Testis (tissue), 3 donors: ENCODE data around the gene MAGI2. TPM values are rescaled to one million over a fixed set of nuclear protein-coding genes. Genes with fewer than 3 reads are reported as not detected.

Experiments used
- DNase-seq: peaks from one replicate; pipeline ENCODE4 v3.0.0-alpha.2; 2019
- H3K27ac ChIP-seq, 2 donors: fragments of 200-600 bp; sonication (generic); one replicate each; pipeline ENCODE4 v1.5.1; 2019
- H3K27me3 ChIP-seq: fragments of 200-600 bp; sonication (generic); one replicate; pipeline ENCODE4 v1.5.1; 2019
- H3K36me3 ChIP-seq: fragments of 200-600 bp; sonication (generic); one replicate; pipeline ENCODE4 v1.5.1; 2017; ENCODE audit warnings: low read depth; ENCODE audit errors: missing control alignments
- H3K4me1 ChIP-seq: fragments of 200-600 bp; sonication (generic); one replicate; pipeline ENCODE4 v1.5.1; 2019
- H3K4me3 ChIP-seq, 2 donors: fragments of 200-600 bp; sonication (generic); one replicate each; pipeline ENCODE4 v1.5.1; 2017 to 2019
- H3K9me3 ChIP-seq: fragments of 200-600 bp; sonication (generic); one replicate; pipeline ENCODE4 v1.5.1; 2017
- POLR2A ChIP-seq: fragments of 450-650 bp; IDR thresholded peaks from one replicate; pipeline ENCODE4 v1.6.1; 2017; ENCODE audit warnings: antibody characterized with exemption, mild to moderate bottlenecking, moderate library complexity
- WGBS, 2 donors: methylation state at CpG; one replicate each; pipeline ENCODE4 v1.1.5; 2018; 5-methylcytosine and 5-hydroxymethylcytosine counted together
- intact Hi-C: fragments of 100-400 bp; cut with DNase I; formaldehyde crosslinking; loops from one replicate; pipeline ENCODE4 v1.15.1; 2023; ENCODE audit warnings: low total_unique reads
- polyA plus RNA-seq: library from polyadenylated mRNA; stranded (reverse); fragments of 350-450 nt; fragmentation: Illumina TruSeq; extraction: RNeasy Lipid Tissue Mini Kit (QIAGEN cat#74804); gene quantifications from one replicate; pipeline ENCODE4 v1.2.3, GENCODE V29; 2014; ENCODE audit warnings: low read depth, low replicate concordance; ENCODE audit not compliant: insufficient read depth
- total RNA-seq, 2 donors: library from RNA; depleted of rRNA; stranded (reverse); fragments of >200 nt; gene quantifications; one replicate each; pipeline ENCODE4 v1.2.3, GENCODE V29; 2016
- TF ChIP-seq, protein P1 (sequence below), 3 experiments: fragments of 450-650 bp in 2 of 3; fragments of 200-600 bp in 1 of 3; sonication (generic) in 1 of 3; IDR thresholded peaks; one replicate each; pipeline ENCODE4 v1.5.1; 2016 to 2019; ENCODE audit warnings: antibody characterized with exemption in 3 of 3, mild to moderate bottlenecking in 2 of 3, moderate library complexity in 1 of 3

The MAGI2 gene
- total and polyA plus RNA-seq, 3 donors from 2014 or later = 11.2 to 13.1 (median 12.4) TPM

DNA sequence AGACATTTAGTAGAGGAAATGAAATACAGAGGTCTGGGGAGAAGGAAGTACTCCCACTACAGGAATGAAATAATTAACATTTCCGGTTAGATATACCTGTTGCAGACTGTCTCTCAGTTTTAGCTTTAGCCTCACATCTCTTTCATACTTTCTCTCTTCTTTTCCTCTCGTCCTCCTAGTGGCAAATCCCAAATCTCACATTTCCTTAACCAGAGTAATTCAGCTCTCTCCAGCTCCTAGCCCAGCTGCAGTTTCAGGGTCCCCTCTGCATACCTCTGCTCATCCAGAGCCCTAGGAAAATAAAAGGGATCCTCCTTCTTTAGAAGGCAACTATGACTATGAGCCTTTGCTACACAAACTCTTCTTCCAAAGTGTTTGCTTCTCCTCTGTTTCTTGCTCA lies 1011.7 kb downstream of the MAGI2 start:
- H3K4me1 ChIP-seq = no peaks in the 10 kb centered on the region

GRCh38 chr7:78438433-78438832 lies 1015.0 kb downstream of the MAGI2 start:
- TF ChIP-seq, protein P1, sequence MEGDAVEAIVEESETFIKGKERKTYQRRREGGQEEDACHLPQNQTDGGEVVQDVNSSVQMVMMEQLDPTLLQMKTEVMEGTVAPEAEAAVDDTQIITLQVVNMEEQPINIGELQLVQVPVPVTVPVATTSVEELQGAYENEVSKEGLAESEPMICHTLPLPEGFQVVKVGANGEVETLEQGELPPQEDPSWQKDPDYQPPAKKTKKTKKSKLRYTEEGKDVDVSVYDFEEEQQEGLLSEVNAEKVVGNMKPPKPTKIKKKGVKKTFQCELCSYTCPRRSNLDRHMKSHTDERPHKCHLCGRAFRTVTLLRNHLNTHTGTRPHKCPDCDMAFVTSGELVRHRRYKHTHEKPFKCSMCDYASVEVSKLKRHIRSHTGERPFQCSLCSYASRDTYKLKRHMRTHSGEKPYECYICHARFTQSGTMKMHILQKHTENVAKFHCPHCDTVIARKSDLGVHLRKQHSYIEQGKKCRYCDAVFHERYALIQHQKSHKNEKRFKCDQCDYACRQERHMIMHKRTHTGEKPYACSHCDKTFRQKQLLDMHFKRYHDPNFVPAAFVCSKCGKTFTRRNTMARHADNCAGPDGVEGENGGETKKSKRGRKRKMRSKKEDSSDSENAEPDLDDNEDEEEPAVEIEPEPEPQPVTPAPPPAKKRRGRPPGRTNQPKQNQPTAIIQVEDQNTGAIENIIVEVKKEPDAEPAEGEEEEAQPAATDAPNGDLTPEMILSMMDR (IDR thresholded peaks at IDR 0.05) = no peak
- TF ChIP-seq POLR2A = no peak
- Histone ChIP-seq H3K4me1 (no peaks in the 10 kb centered on the region), H3K27me3 (no peaks in the 10 kb centered on the region), H3K27ac (no peak overlapping the region), H3K36me3 (no peaks in the 10 kb centered on the region), H3K4me3 (no peak overlapping the region), H3K9me3 (no peaks in the 10 kb centered on the region)
- intact Hi-C loops = no loop called here
- DNase-seq = no peak
- WGBS, 2 donors = 80 to 81% methylated on average over 7 of the region's 7 CpGs

More for the DNA sequence above, 1011.7 kb downstream of the MAGI2 start:
- intact Hi-C loops = no loop called here
- Histone ChIP-seq H3K27me3 (no peaks in the 10 kb centered on the region), H3K9me3 (no peaks in the 10 kb centered on the region), H3K4me3 (no peak overlapping the region), H3K27ac (no peak overlapping the region), H3K36me3 (no peaks in the 10 kb centered on the region)
- no peak for TF ChIP-seq POLR2A
- TF ChIP-seq, protein P1 (IDR thresholded peaks at IDR 0.05) = no peak
- no peak for DNase-seq
- WGBS, 2 donors = 76 to 82% methylated on average over 2 of the region's 2 CpGs

DNA sequence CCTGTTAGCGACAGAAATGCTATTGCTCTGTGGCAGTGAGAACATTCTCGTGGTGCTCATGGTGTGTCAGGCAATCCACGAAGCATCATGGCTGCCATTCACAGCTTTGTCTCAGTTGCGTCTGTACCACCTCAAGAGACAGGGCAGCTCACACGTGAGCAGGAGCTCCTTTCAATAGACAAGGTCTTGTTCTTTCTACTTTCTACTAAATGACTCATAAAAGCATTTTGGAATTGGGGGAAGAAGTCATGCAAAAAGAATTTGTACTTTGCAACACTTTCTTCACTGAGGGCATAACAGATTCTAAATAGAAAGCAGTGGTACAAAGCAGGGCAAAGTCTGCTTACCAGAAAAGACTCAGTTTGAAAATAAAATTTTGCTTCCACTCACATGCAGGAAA lies 1016.3 kb downstream of the MAGI2 start:
- intact Hi-C loops = no loop called here
- no peaks in the 10 kb centered on the region for H3K36me3 ChIP-seq
- H3K27me3 ChIP-seq = no peaks in the 10 kb centered on the region
- H3K4me1 ChIP-seq = no peaks in the 10 kb centered on the region
- no peak overlapping the region for H3K4me3 ChIP-seq
- TF ChIP-seq, protein P1 (IDR thresholded peaks at IDR 0.05) = no peak
- TF ChIP-seq POLR2A = no peak
- no peaks in the 10 kb centered on the region for H3K9me3 ChIP-seq
- no peak for DNase-seq
- 69 to 73% methylated on average over 5 of the region's 5 CpGs for whole genome bisulfite sequencing, 2 donors
- no peak overlapping the region for H3K27ac ChIP-seq

- Histone ChIP-seq H3K27ac (peak overlapping the region in 1 of 2 donors; percentile 50), H3K4me1 (no peaks in the 10 kb centered on the region), H3K4me3 (no peak overlapping the region), H3K9me3 (no peaks in the 10 kb centered on the region), H3K27me3 (no peaks in the 10 kb centered on the region), H3K36me3 (no peaks in the 10 kb centered on the region)
- intact Hi-C loops = no loop called here
- WGBS, 2 donors = 35 to 48% methylated on average over 4 of the region's 4 CpGs
- TF ChIP-seq, protein P1 (IDR thresholded peaks at IDR 0.05) = no peak
- TF ChIP-seq POLR2A = no peak
- DNase-seq = no peak
These were observed 1018.1 kb downstream of the MAGI2 start for GRCh38 chr7:78435355-78435754.

DNA sequence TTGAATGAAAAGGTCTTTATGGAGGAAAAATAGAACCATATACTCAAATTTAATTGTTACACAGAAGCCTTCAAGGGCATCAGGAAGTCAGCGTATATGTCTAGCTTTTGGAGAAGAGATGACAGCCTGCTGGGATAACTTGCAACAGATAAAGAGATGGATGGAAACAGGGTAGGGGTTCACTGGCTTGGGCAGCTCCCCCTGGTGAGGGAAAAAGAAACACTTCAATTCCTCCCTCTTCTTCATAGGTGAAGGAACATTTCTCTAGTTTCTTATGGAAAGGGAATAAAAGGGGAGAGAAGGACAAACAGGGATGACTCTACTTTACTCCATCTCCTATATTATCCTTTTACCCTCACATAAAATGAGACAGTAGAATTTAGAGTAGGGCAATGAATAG lies 1019.2 kb downstream of the MAGI2 start:
- no peaks in the 10 kb centered on the region for H3K9me3 ChIP-seq
- no peak for DNase-seq
- intact Hi-C loops = no loop called here
- TF ChIP-seq POLR2A = no peak
- TF ChIP-seq, protein P1 (IDR thresholded peaks at IDR 0.05) = no peak
- H3K36me3 ChIP-seq = no peaks in the 10 kb centered on the region
- no peak overlapping the region for H3K4me3 ChIP-seq
- WGBS, 2 donors = 96 to 97% methylated on average over 1 of the region's 1 CpG
- H3K27me3 ChIP-seq = no peaks in the 10 kb centered on the region
- H3K4me1 ChIP-seq = no peaks in the 10 kb centered on the region
- no peak overlapping the region for H3K27ac ChIP-seq
